ENCODE data around the gene CHD2.
"Not testable (repeated sequence)": the region's sequence is repeated elsewhere in the genome, so short reads cannot be mapped to it uniquely, and the experiment has no call there.

Gene CHD2

DNA sequence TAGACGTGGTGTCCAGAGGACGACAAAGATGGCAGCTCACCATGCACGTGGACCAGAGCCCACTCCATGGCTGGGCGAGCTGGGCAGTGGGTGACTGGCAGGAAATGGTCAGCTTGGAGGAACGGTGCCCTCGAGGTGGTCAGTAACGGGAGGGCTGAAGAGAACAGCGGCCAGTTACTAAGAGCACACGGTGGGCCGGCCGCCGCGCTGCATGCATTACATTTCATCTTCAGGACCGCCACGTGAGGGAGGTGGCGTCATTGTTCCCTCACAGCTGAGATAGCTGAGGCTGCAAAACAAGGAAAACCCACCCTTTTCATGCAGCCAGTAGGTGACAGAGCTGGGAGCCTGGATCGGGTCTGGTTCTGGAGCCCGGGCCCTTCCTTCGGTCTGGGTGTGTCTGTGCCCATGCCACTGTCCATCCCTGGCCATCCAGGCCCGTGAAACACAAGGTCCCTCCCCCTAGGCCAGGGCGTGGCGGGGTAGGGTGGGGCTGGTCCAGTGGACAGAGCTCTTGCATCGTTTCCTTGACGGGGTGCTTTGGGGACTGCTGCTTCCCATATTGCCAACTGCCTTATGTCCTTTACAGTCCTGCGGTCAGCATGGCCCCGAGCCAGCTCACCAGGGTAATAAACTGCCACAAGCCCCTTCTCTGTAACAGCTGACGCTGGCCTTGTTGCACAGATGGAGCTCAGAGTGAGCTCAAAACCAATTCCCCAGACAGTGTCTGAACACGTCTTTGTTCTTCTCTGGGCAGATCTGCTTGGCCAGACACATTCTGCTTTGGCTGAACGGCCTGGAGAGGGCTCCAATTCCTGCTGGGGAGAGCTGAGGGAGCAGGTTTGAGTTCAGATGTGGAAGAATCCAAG is 137.1 kb downstream of the CHD2 start:
- Histone ChIP-seq H3K4me1 (ENCODE audit: control insufficient read depth, insufficient read depth, low read depth, low read length) (peaks cover 2% of the 10 kb centered on the region), H2BK15ac (ENCODE audit: low read depth, poor library complexity, severe bottlenecking) (no peak overlapping the region), H2BK5ac (ENCODE audit: low read depth, low read length, poor library complexity, severe bottlenecking) (no peak overlapping the region), H3K4me3 (ENCODE audit: insufficient read depth in 1 of 2, low read depth in 1 of 2, low read length in 2 of 2) (peak overlapping the region in 1 of 2 experiments; percentile 34), H3K23ac (ENCODE audit: low read length in 2 of 2) (no peak overlapping the region), H3K27ac (ENCODE audit: low read length, poor library complexity, severe bottlenecking) (no peak overlapping the region), H3K14ac (ENCODE audit: low read length in 2 of 2) (no peak overlapping the region), H2AFZ (ENCODE audit: low read depth, low read length) (no peak overlapping the region), H3K9ac (ENCODE audit: low read length) (no peak overlapping the region), H3K36me3 (ENCODE audit: control insufficient read depth in 1 of 2, insufficient read depth in 2 of 2, low read depth in 1 of 2, low read length in 2 of 2) (no peaks in the 10 kb centered on the region), H3K4me2 (ENCODE audit: low read length, poor library complexity, severe bottlenecking) (no peak overlapping the region), H4K8ac (ENCODE audit: low read length) (no peak overlapping the region), H3K27me3 (ENCODE audit: control insufficient read depth in 1 of 2, insufficient read depth in 1 of 2, low read length in 2 of 2) (peaks cover 0 to 5% of the 10 kb centered on the region in 2 experiments), H3K79me1 (replicated peaks; ENCODE audit: low read length, poor library complexity, severe bottlenecking) (no peaks in the 10 kb centered on the region), H3K4ac (ENCODE audit: low read depth in 1 of 2, low read length in 2 of 2) (no peak overlapping the region), H2AK5ac (ENCODE audit: low read length, severe bottlenecking) (no peak overlapping the region), H3K18ac (ENCODE audit: low read depth in 1 of 2, low read length in 2 of 2) (no peak overlapping the region), H3K9me3 (ENCODE audit: control insufficient read depth, low read length) (no peaks in the 10 kb centered on the region), H4K91ac (ENCODE audit: low read length) (peak overlapping the region; percentile 27), H2BK120ac (ENCODE audit: low read depth, low read length) (no peak overlapping the region), H2BK12ac (ENCODE audit: low read length in 2 of 2) (no peak overlapping the region)
- peak; percentile 31 for DNase-seq
- 83% methylated on average over 29 of the region's 29 CpGs for WGBS

DNA sequence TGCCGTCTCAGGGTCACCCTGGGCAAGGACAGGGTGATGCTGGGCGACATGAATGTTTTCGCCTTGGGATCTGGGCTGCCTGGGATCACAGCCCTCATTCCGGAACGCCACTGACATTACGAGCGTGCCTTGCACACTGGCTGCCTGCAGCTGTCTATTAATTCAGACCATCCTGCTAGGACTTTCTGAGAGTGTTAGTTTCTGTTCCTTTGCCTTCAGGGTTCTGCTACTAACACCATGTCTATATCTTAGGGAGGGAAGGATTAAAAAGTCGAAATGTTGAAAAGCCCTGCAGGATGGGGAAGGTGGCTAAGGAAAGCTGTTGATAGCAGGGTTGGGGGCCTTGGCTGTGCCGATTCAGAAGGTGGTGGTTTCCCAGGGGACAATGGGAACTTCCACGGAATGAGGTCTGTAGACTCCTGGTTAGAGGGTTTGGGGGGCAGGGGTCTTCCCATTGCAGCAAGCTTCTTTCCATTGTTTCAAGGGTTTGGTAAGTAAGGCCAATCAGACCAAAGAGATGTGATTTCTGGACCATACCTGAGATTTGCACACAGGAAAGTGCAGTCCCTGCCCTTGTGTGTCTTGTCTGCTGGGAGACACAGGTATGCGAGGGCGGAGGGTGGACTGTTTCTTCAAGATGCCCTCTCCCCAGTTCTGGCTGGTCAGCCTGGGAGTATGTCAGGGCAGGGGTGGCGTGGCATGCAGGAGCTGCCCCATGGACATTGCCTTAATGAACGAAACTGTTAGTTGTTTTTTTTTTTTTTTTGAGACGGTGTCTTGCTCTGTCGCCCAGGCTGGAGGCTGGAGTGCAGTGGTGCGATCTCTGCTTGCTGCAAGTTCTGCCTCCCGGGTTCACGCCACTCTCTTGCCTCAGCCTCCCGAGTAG is 137.9 kb downstream of the CHD2 start:
- no peak overlapping the region for H3K14ac ChIP-seq (ENCODE audit: low read length in 2 of 2)
- no peak overlapping the region for H2BK15ac ChIP-seq (ENCODE audit: low read depth, poor library complexity, severe bottlenecking)
- no peaks in the 10 kb centered on the region for H3K9me3 ChIP-seq (ENCODE audit: control insufficient read depth, low read length)
- H2BK12ac ChIP-seq (ENCODE audit: low read length in 2 of 2), result no peak overlapping the region
- H3K4me2 ChIP-seq (ENCODE audit: low read length, poor library complexity, severe bottlenecking), result no peak overlapping the region
- H3K79me1 ChIP-seq (replicated peaks; ENCODE audit: low read length, poor library complexity, severe bottlenecking), result no peaks in the 10 kb centered on the region
- H3K4me1 ChIP-seq (ENCODE audit: control insufficient read depth, insufficient read depth, low read depth, low read length), result peaks cover 2% of the 10 kb centered on the region
- H2AFZ ChIP-seq (ENCODE audit: low read depth, low read length), result no peak overlapping the region
- no peak overlapping the region for H2BK5ac ChIP-seq (ENCODE audit: low read depth, low read length, poor library complexity, severe bottlenecking)
- H3K18ac ChIP-seq (ENCODE audit: low read depth in 1 of 2, low read length in 2 of 2), result no peak overlapping the region
- peak overlapping the region in 1 of 2 experiments; percentile 34 for H3K4me3 ChIP-seq (ENCODE audit: insufficient read depth in 1 of 2, low read depth in 1 of 2, low read length in 2 of 2)
- H3K23ac ChIP-seq (ENCODE audit: low read length in 2 of 2), result no peak overlapping the region
- no peak for DNase-seq
- H2BK120ac ChIP-seq (ENCODE audit: low read depth, low read length), result no peak overlapping the region
- H4K8ac ChIP-seq (ENCODE audit: low read length), result no peak overlapping the region
- no peak overlapping the region for H3K27ac ChIP-seq (ENCODE audit: low read length, poor library complexity, severe bottlenecking)
- no peak overlapping the region for H3K9ac ChIP-seq (ENCODE audit: low read length)
- H3K27me3 ChIP-seq (ENCODE audit: control insufficient read depth in 1 of 2, insufficient read depth in 1 of 2, low read length in 2 of 2), result peaks cover 0 to 5% of the 10 kb centered on the region in 2 experiments
- 86% methylated on average over 19 of the region's 20 CpGs for WGBS
- no peak overlapping the region for H3K4ac ChIP-seq (ENCODE audit: low read depth in 1 of 2, low read length in 2 of 2)
- peak overlapping the region; percentile 65 for H4K91ac ChIP-seq (ENCODE audit: low read length)
- H3K36me3 ChIP-seq (ENCODE audit: control insufficient read depth in 1 of 2, insufficient read depth in 2 of 2, low read depth in 1 of 2, low read length in 2 of 2), result no peaks in the 10 kb centered on the region
- H2AK5ac ChIP-seq (ENCODE audit: low read length, severe bottlenecking), result no peak overlapping the region

DNA sequence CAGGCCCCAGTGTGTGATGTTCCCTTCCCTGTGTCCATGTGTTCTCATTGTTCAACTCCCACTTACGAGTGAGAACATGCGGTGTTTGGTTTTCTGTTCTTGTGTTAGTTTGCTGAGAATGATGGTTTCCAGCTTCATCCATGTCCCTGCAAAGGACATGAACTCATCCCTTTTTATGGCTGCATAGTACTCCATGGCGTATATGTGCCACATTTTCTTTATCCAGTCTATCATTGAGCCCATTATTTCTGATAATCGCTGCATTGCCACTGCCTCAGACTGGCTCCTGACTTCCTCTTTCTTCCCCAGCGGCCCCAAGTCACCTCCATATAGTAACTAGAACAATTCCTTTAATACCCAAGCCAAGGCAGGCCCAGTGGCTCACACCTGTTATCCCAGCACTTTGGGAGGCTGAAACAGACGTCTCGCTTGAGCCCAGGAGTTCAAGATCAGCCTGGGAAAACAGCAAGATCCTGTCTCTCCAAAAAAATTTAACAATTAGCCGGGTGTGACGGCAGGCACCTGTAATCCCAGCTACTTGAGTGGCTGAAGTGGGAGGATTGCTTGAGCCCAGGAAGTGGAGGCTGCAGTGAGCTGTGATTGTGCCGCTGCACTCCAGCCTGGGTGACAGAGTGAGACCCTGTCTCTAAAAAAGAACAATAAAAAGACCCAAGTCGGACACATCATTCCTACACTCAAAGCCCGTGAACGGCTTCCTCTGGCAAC is 139.6 kb downstream of the CHD2 start:
- H4K8ac ChIP-seq (ENCODE audit: low read length); H3K18ac ChIP-seq (ENCODE audit: low read depth in 1 of 2, low read length in 2 of 2); H3K9me3 ChIP-seq (ENCODE audit: control insufficient read depth, low read length); H3K79me1 ChIP-seq (replicated peaks; ENCODE audit: low read length, poor library complexity, severe bottlenecking); H2BK5ac ChIP-seq (ENCODE audit: low read depth, low read length, poor library complexity, severe bottlenecking); H2BK120ac ChIP-seq (ENCODE audit: low read depth, low read length); H2BK15ac ChIP-seq (ENCODE audit: low read depth, poor library complexity, severe bottlenecking); H3K9ac ChIP-seq (ENCODE audit: low read length); H3K4me1 ChIP-seq (ENCODE audit: control insufficient read depth, insufficient read depth, low read depth, low read length); H4K91ac ChIP-seq (ENCODE audit: low read length); H3K23ac ChIP-seq (ENCODE audit: low read length in 2 of 2); DNase-seq; H3K27me3 ChIP-seq (ENCODE audit: control insufficient read depth in 1 of 2, insufficient read depth in 1 of 2, low read length in 2 of 2); H2AFZ ChIP-seq (ENCODE audit: low read depth, low read length); H3K4me2 ChIP-seq (ENCODE audit: low read length, poor library complexity, severe bottlenecking); H2AK5ac ChIP-seq (ENCODE audit: low read length, severe bottlenecking); H3K27ac ChIP-seq (ENCODE audit: low read length, poor library complexity, severe bottlenecking); H2BK12ac ChIP-seq (ENCODE audit: low read length in 2 of 2); H3K36me3 ChIP-seq (ENCODE audit: control insufficient read depth in 1 of 2, insufficient read depth in 2 of 2, low read depth in 1 of 2, low read length in 2 of 2); H3K4me3 ChIP-seq (ENCODE audit: insufficient read depth in 1 of 2, low read depth in 1 of 2, low read length in 2 of 2); H3K14ac ChIP-seq (ENCODE audit: low read length in 2 of 2); H3K4ac ChIP-seq (ENCODE audit: low read depth in 1 of 2, low read length in 2 of 2): not testable (repeated sequence)
- 91% methylated on average over 11 of the region's 13 CpGs for WGBS

Measured in mesenchymal stem cell (in vitro differentiated cells and primary cell).